H1 (cell line): Measurements from ENCODE around the gene CYSLTR1. TPM values are rescaled to one million over a fixed set of nuclear protein-coding genes. Genes with fewer than 3 reads are reported as not detected.

Experiments
- CTCF ChIA-PET: fragments of 300-600 bp; sonication (Branson Sonifier 250); formaldehyde crosslinking; loops from one replicate; lab custom pipeline; 2021; ENCODE audit not compliant: partially characterized antibody; lab: Charles Lee
- POLR2A ChIA-PET: fragments of 300-600 bp; sonication (Branson Sonifier 250); formaldehyde crosslinking; loops from one replicate; lab custom pipeline; 2021; ENCODE audit warnings: inconsistent platforms; ENCODE audit not compliant: partially characterized antibody; lab: Charles Lee
- DNase-seq, 2 experiments: peaks; one replicate each; pipeline versions ENCODE4 v3.0.0 to v3.0.0-alpha.2; 2010 to 2022; ENCODE audit warnings: low spot score in 2 of 2, low read depth in 1 of 2, mixed read lengths in 1 of 2
- FAIRE-seq: peaks from 2 replicates; lab custom pipeline; 2011; peaks lifted over from hg19 to GRCh38; lab: Jason Lieb, UNC
- H2AFZ ChIP-seq: 2 replicates; pipeline ENCODE4 v1.8.1; 2012; ENCODE audit warnings: low read length, inconsistent platforms
- H2AK5ac ChIP-seq: 2 replicates; pipeline ENCODE4 v1.6.1; 2013; ENCODE audit warnings: low read depth, low read length
- H2BK120ac ChIP-seq: replicated peaks from 2 replicates; pipeline ENCODE3; 2013; ENCODE audit warnings: low read depth, low read length, inconsistent platforms
- H2BK12ac ChIP-seq: 2 replicates; pipeline ENCODE4 v1.6.1; 2013; ENCODE audit warnings: low read depth, low read length
- H2BK15ac ChIP-seq: 2 replicates; pipeline ENCODE4 v1.6.1; 2013; ENCODE audit warnings: low read length
- H2BK20ac ChIP-seq: 2 replicates; pipeline ENCODE4 v1.6.1; 2013; ENCODE audit warnings: low read length
- H2BK5ac ChIP-seq: 2 replicates; pipeline ENCODE4 v1.6.1; 2013; ENCODE audit warnings: low read depth, low read length
- H3K14ac ChIP-seq: 2 replicates; pipeline ENCODE4 v1.6.1; 2013; ENCODE audit warnings: inconsistent platforms; ENCODE audit not compliant: insufficient read length
- H3K18ac ChIP-seq: 2 replicates; pipeline ENCODE4 v1.6.1; 2013; ENCODE audit warnings: low read length; ENCODE audit errors: extremely low read depth
- H3K23ac ChIP-seq: 2 replicates; pipeline ENCODE4 v1.6.1; 2013; ENCODE audit warnings: inconsistent platforms; ENCODE audit not compliant: insufficient read length
- H3K23me2 ChIP-seq: 2 replicates; pipeline ENCODE4 v1.6.1; 2013; ENCODE audit warnings: low read depth, low read length
- H3K27ac ChIP-seq: 2 replicates; pipeline ENCODE4 v1.6.1; 2011; ENCODE audit warnings: low read depth, low read length, inconsistent platforms
- H3K27me3 ChIP-seq, 4 experiments: replicated peaks in 1 of 4; 1 replicate in 1 of 4; 2 replicates in 3 of 4; pipeline versions ENCODE4 v1.6.1 to v1.8.1; 2011 to 2013; ENCODE audit warnings: low read length in 3 of 4, mild to moderate bottlenecking in 3 of 4, inconsistent platforms in 2 of 4, mixed read lengths in 2 of 4, moderate library complexity in 1 of 4; ENCODE audit not compliant: control insufficient read depth in 3 of 4, insufficient read depth in 3 of 4; ENCODE audit errors: extremely low read depth in 1 of 4
- H3K36me3 ChIP-seq, 4 experiments: 2 replicates each; pipeline versions ENCODE4 v1.6.1 to v1.8.1; 2011 to 2013; ENCODE audit warnings: mild to moderate bottlenecking in 4 of 4, low read length in 3 of 4, moderate library complexity in 2 of 4, control low read depth in 1 of 4, inconsistent platforms in 1 of 4; ENCODE audit not compliant: insufficient read depth in 4 of 4, control insufficient read depth in 2 of 4
- H3K4ac ChIP-seq: replicated peaks from 2 replicates; pipeline ENCODE3; 2013; ENCODE audit warnings: low read length, low read depth, mixed read lengths, inconsistent platforms; ENCODE audit not compliant: insufficient read length
- H3K4me1 ChIP-seq, 4 experiments: replicated peaks in 1 of 4; 1 replicate in 1 of 4; 2 replicates in 3 of 4; pipeline versions ENCODE4 v1.6.1 to v1.8.1; 2011 to 2013; ENCODE audit warnings: low read length in 3 of 4, inconsistent platforms in 2 of 4, mixed read lengths in 1 of 4; ENCODE audit not compliant: insufficient read depth in 4 of 4, control insufficient read depth in 3 of 4
- H3K4me2 ChIP-seq, 2 experiments: 2 replicates each; pipeline versions ENCODE4 v1.6.1 to v1.8.1; 2011 to 2013; ENCODE audit warnings: low read depth in 2 of 2, low read length in 2 of 2, control low read depth in 1 of 2, inconsistent platforms in 1 of 2, mild to moderate bottlenecking in 1 of 2; ENCODE audit not compliant: insufficient read depth in 1 of 2
- H3K4me3 ChIP-seq, 4 experiments: fragments of 200-600, 300-600 bp in 1 of 4; sonication (generic), shearing (Covaris generic), sonication (Bioruptor Twin) in 1 of 4; 2 replicates each; pipeline versions ENCODE4 v1.5.1 to v1.8.1; 2011 to 2016; ENCODE audit warnings: low read length in 4 of 4, low read depth in 3 of 4, control low read depth in 2 of 4, inconsistent platforms in 2 of 4, mild to moderate bottlenecking in 2 of 4, mixed read lengths in 1 of 4, moderate library complexity in 1 of 4; ENCODE audit not compliant: insufficient read depth in 2 of 4; ENCODE audit errors: extremely low read depth in 1 of 4
- H3K56ac ChIP-seq: replicated peaks from 2 replicates; pipeline ENCODE3; 2013; ENCODE audit warnings: low read depth, mild to moderate bottlenecking, mixed read lengths, low read length, inconsistent platforms; ENCODE audit not compliant: insufficient read length
- H3K79me1 ChIP-seq: 2 replicates; pipeline ENCODE4 v1.6.1; 2013; ENCODE audit warnings: low read depth, low read length, control low read depth
- H3K79me2 ChIP-seq, 2 experiments: 2 replicates each; pipeline versions ENCODE4 v1.6.1 to v1.8.1; 2012 to 2013; ENCODE audit warnings: low read length in 2 of 2, mild to moderate bottlenecking in 2 of 2, inconsistent platforms in 1 of 2; ENCODE audit not compliant: insufficient read depth in 2 of 2, control insufficient read depth in 1 of 2
- H3K9ac ChIP-seq, 4 experiments: replicated peaks in 1 of 4; 1 replicate in 1 of 4; 2 replicates in 3 of 4; pipeline versions ENCODE4 v1.6.1 to v1.8.1; 2011 to 2013; ENCODE audit warnings: low read depth in 3 of 4, low read length in 3 of 4, control low read depth in 2 of 4, mild to moderate bottlenecking in 2 of 4, moderate library complexity in 2 of 4, inconsistent platforms in 1 of 4; ENCODE audit errors: extremely low read depth in 1 of 4
- H3K9me3 ChIP-seq, 2 experiments: 2 replicates each; pipeline versions ENCODE4 v1.6.1 to v1.8.1; 2012 to 2013; ENCODE audit warnings: mild to moderate bottlenecking in 2 of 2, moderate library complexity in 2 of 2, control low read depth in 1 of 2, inconsistent platforms in 1 of 2, low read depth in 1 of 2, low read length in 1 of 2, mixed read lengths in 1 of 2; ENCODE audit not compliant: insufficient read depth in 2 of 2
- H4K20me1 ChIP-seq, 2 experiments: replicated peaks in 1 of 2; 2 replicates each; pipeline versions ENCODE3 to v1.8.1; 2011 to 2013; ENCODE audit warnings: inconsistent platforms in 2 of 2, low read length in 2 of 2, mild to moderate bottlenecking in 1 of 2; ENCODE audit not compliant: insufficient read depth in 2 of 2, control insufficient read depth in 1 of 2
- H4K5ac ChIP-seq: 2 replicates; pipeline ENCODE4 v1.6.1; 2013; ENCODE audit warnings: low read length, low read depth, mixed read lengths, inconsistent platforms; ENCODE audit not compliant: insufficient read length
- H4K8ac ChIP-seq: 2 replicates; pipeline ENCODE4 v1.8.0; 2013; ENCODE audit warnings: mild to moderate bottlenecking, moderate library complexity, low read length, inconsistent platforms; ENCODE audit not compliant: insufficient read depth; ENCODE audit errors: extremely low read depth
- H4K91ac ChIP-seq: replicated peaks from 2 replicates; pipeline ENCODE3; 2013; ENCODE audit warnings: low read length, mixed read lengths, inconsistent platforms; ENCODE audit not compliant: insufficient read length
- ATF3 ChIP-seq: IDR thresholded peaks from 2 replicates; pipeline ENCODE4 v1.6.1; 2011; ENCODE audit warnings: low read depth, mild to moderate bottlenecking, low read length; ENCODE audit not compliant: insufficient read depth
- BACH1 ChIP-seq: IDR thresholded peaks from 2 replicates; pipeline ENCODE4 v1.6.1; 2012; ENCODE audit warnings: low read length, improper control_type of control experiment
- BRCA1 ChIP-seq: IDR thresholded peaks from 2 replicates; pipeline ENCODE4 v1.6.1; 2012; ENCODE audit warnings: low read depth, low read length, improper control_type of control experiment
- CBX8 ChIP-seq: fragments of 300-800, 300-1000 bp; sonication (generic); IDR thresholded peaks from 2 replicates; pipeline ENCODE4 v1.7.1; 2016; ENCODE audit warnings: low read depth, low read length, borderline replicate concordance
- HDAC2 ChIP-seq, 2 experiments: fragments of 300-600 bp in 1 of 2; sonication (generic) in 1 of 2; IDR thresholded peaks; 2 replicates each; pipeline ENCODE4 v1.6.1; 2011 to 2012; ENCODE audit warnings: low read depth in 2 of 2, low read length in 2 of 2, mild to moderate bottlenecking in 2 of 2, moderate library complexity in 2 of 2, borderline replicate concordance in 1 of 2, inconsistent platforms in 1 of 2
- KDM4A ChIP-seq: IDR thresholded peaks from one replicate; pipeline ENCODE4 v1.7.1; 2012; ENCODE audit warnings: low read depth, mild to moderate bottlenecking, moderate library complexity, low read length, inconsistent platforms; ENCODE audit not compliant: severe bottlenecking
- KDM5A ChIP-seq: fragments of 200-600 bp; IDR thresholded peaks from 2 replicates; pipeline ENCODE4 v1.7.1; 2012; ENCODE audit warnings: mild to moderate bottlenecking, low read length, inconsistent platforms, mixed read lengths
- POLR2A ChIP-seq, 2 experiments: IDR thresholded peaks; 1 replicate in 1 of 2; 2 replicates in 1 of 2; pipeline ENCODE4 v1.6.1; 2011; ENCODE audit warnings: low read depth in 2 of 2, low read length in 2 of 2, mild to moderate bottlenecking in 2 of 2; ENCODE audit errors: control extremely low read depth in 1 of 2
- RAD21 ChIP-seq, 2 experiments: IDR thresholded peaks in 1 of 2; conservative IDR thresholded peaks in 1 of 2; 2 replicates each; pipeline ENCODE4 v1.6.1; 2011; ENCODE audit warnings: low read depth in 2 of 2, low read length in 2 of 2, improper control_type of control experiment in 1 of 2, inconsistent platforms in 1 of 2, mild to moderate bottlenecking in 1 of 2, moderate library complexity in 1 of 2
- SRF ChIP-seq: IDR thresholded peaks from 2 replicates; pipeline ENCODE4 v1.6.1; 2011; ENCODE audit warnings: mild to moderate bottlenecking, low read depth, low read length, moderate library complexity
- WGBS, 2 experiments: shearing (Covaris generic) in 1 of 2; methylation state at CpG; one replicate each; pipeline versions ENCODE4 v1.1.6 to v1.1.7; 2013 to 2015; ENCODE audit warnings: low lambda C conversion rate in 2 of 2, mixed read lengths in 2 of 2, inconsistent platforms in 1 of 2, low coverage in 1 of 2, missing lambda C conversion rate in 1 of 2; ENCODE audit not compliant: insufficient replicate concordance in 2 of 2, insufficient coverage in 1 of 2, insufficient read length in 1 of 2; ENCODE audit errors: extremely low coverage in 1 of 2, missing lambda C conversion rate in 1 of 2; 5-methylcytosine and 5-hydroxymethylcytosine counted together
- long read RNA-seq, 2 experiments: library from RNA in 1 of 2; library from capped mRNA in 1 of 2; stranded (forward); transcript quantifications; one replicate each; pipeline ENCODE4 v2.0.0, GENCODE V29; 2021; ENCODE audit warnings: inconsistent platforms in 1 of 2
- polyA minus RNA-seq, 3 experiments: library from RNA; depleted of rRNA, polyadenylated mRNA; stranded (reverse); fragments of >200 nt; gene quantifications; 1 replicate in 2 of 3; 2 replicates in 1 of 3; pipeline ENCODE4 v1.2.3, GENCODE V29; 2011
- polyA plus RNA-seq, 7 experiments: library from polyadenylated mRNA; depleted of rRNA in 3 of 7; stranded (reverse) in 5 of 7; unstranded in 2 of 7; fragments of >200 nt in 5 of 7; fragments of 200-250 nt in 2 of 7; gene quantifications; 1 replicate in 5 of 7; 2 replicates in 1 of 7; 4 replicates in 1 of 7; pipeline versions ENCODE4 v1.2.1 to v1.2.3, GENCODE V29; 2011 to 2013; ENCODE audit warnings: missing spikeins in 2 of 7, mixed read lengths in 2 of 7
- total RNA-seq: library from RNA; stranded (reverse); fragmentation: NEBNext Ultra II Directional; extraction: Animal tissue kit (Norgen Biotek cat#: 25700); gene quantifications from 2 replicates; pipeline ENCODE4 v1.2.1, GENCODE V29; 2021

Gene CYSLTR1
- total RNA-seq (0.09 TPM in 1 of 2 replicates, not detected in the other), polyA plus RNA-seq (2011; rRNA removed) (0.09 TPM in 1 of 2 replicates, not detected in the other), polyA minus RNA-seq (2011; rRNA and poly(A)+ RNA removed) (0.06 and 0.20 TPM in 2 replicates)
- 0.03 TPM for polyA plus RNA-seq (2011; cell fraction: cytosol; rRNA removed)
- not detected for polyA plus RNA-seq (2011; cell fraction: nucleus; rRNA removed)
- 0.05 to 0.07 TPM in 2 of 4 replicates, not detected in the others for polyA plus RNA-seq (2012, experiment 1 of 2)
- not detected for polyA plus RNA-seq (2012, experiment 2 of 2)
- 0.10 TPM for polyA plus RNA-seq (2013, experiment 1 of 2)
- 0.09 TPM for polyA plus RNA-seq (2013, experiment 2 of 2)
- not detected for polyA minus RNA-seq (2011; cell fraction: cytosol; rRNA and poly(A)+ RNA removed)
- 0.20 TPM for polyA minus RNA-seq (2011; cell fraction: nucleus; rRNA and poly(A)+ RNA removed)
- long read RNA-seq, experiment 1 = 0 reads
- long read RNA-seq, experiment 2 = 0 reads

GRCh38 chrX:78327370-78328086, at the start of gene CYSLTR1:
CYSLTR1 (minus strand) TSS chrX:78327611; CDS start chrX:78273746, 53,865 bp downstream.
- Histone ChIP-seq H2BK12ac (no peak within 1 kb of the TSS), H4K20me1 (no peaks in the 10 kb centered on the region)
- no peak for TF ChIP-seq HDAC2 (IDR thresholded peaks at IDR 0.05; ENCODE audit: borderline replicate concordance in 1 of 2, low read depth in 2 of 2, low read length in 2 of 2)
- TF ChIP-seq KDM5A = no peak
- TF ChIP-seq BACH1 = no peak
- no peak for TF ChIP-seq ATF3
- TF ChIP-seq KDM4A = no peak
- TF ChIP-seq POLR2A (IDR thresholded peaks at IDR 0.05; ENCODE audit: control extremely low read depth in 1 of 2, low read depth in 2 of 2, low read length in 2 of 2) = no peak
- TF ChIP-seq CBX8 = no peak
- no peak for TF ChIP-seq RAD21 (IDR thresholded peaks at IDR 0.05 in 1 of 2, conservative IDR thresholded peaks at IDR 0.05 in 1 of 2; ENCODE audit: low read depth in 2 of 2, low read length in 2 of 2)
- TF ChIP-seq SRF = no peak
- no peak for TF ChIP-seq BRCA1

More at GRCh38 chrX:78327370-78328086, at the start of gene CYSLTR1:
- 71% methylated on average over 7 of the region's 7 CpGs; no CpG with 5 or more reads in 1 of the 2 experiments for WGBS, 2 experiments
- ChIA-PET POLR2A (no interaction called here), CTCF (no interaction called here)
- Histone ChIP-seq H3K79me1 (no peaks in the 10 kb centered on the region), H3K23me2 (no peaks in the 10 kb centered on the region), H3K36me3 (no peaks in the 10 kb centered on the region), H4K5ac (no peak within 1 kb of the TSS), H3K56ac (no peak within 1 kb of the TSS), H3K14ac (no peak within 1 kb of the TSS), H2AFZ (no peak within 1 kb of the TSS), H3K27ac (no peak within 1 kb of the TSS), H3K23ac (no peak within 1 kb of the TSS), H2BK20ac (no peak within 1 kb of the TSS), H3K9ac (no peak within 1 kb of the TSS), H3K4me3 (no peak within 1 kb of the TSS), H3K4me2 (no peak within 1 kb of the TSS), H3K4me1 (peaks cover 0 to 3% (median 1%) of the 10 kb centered on the region in 4 experiments; a peak in 2 of 7 replicates), H2BK15ac (no peak within 1 kb of the TSS), H3K18ac (no peak within 1 kb of the TSS), H4K91ac (no peak within 1 kb of the TSS), H3K9me3 (no peaks in the 10 kb centered on the region), H2AK5ac (no peak within 1 kb of the TSS), H4K8ac (no peak within 1 kb of the TSS), H2BK5ac (no peak within 1 kb of the TSS), H3K79me2 (no peaks in the 10 kb centered on the region), H2BK120ac (no peak within 1 kb of the TSS), H3K4ac (no peak within 1 kb of the TSS), H3K27me3 (no peaks in the 10 kb centered on the region)
- DNase-seq (no peak), FAIRE-seq (no peak)
